HG02943 (cell line): ENCODE measurements around the gene LAMB1.

Experiments
- ATAC-seq: cut with Tn5 transposase; IDR thresholded peaks from one replicate; pipeline ENCODE4 v1.9.1; 2021; ENCODE audit warnings: mild to moderate bottlenecking, low read depth, moderate library complexity; ENCODE audit not compliant: unreplicated experiment

Gene LAMB1

DNA sequence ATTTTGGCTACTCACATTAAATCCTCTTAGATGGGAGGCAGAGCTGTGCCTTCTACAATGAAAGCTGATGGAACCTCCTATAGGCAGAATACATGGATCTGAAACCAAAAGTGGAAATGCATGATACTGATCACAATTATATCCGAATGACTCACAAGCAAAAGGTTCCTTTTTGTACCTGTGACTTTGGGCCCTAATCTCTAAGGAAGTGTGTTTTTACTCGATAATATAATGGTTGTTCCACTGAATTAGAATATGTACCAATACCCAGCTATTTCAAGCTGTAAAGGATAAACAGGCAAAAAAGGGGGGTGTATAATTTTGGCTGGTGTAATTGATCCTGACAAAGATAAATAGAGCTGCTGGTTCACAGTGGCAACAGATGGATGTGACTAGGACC is 17.6 kb upstream of the LAMB1 start:
- no peak for ATAC-seq

DNA sequence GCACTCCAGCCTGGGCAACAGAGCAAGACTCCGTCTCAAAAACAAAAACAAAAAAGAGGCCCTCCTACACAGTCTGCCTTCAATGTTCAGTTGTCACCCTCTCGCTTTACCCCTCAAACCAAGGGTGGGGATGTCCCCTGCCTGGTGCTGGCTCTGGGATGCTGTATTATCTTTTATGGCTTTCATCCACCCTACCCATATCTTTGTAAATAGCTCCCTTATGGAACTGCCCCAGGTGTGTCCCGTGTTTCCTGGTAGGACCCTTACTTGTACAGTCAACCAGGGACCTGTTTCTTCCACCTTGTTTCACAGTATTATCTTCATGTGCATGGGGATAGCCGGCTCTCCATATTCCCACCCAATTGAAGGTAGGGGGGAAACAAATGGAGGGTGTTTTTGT is 15.7 kb upstream of the LAMB1 start:
- ATAC-seq: no peak

DNA sequence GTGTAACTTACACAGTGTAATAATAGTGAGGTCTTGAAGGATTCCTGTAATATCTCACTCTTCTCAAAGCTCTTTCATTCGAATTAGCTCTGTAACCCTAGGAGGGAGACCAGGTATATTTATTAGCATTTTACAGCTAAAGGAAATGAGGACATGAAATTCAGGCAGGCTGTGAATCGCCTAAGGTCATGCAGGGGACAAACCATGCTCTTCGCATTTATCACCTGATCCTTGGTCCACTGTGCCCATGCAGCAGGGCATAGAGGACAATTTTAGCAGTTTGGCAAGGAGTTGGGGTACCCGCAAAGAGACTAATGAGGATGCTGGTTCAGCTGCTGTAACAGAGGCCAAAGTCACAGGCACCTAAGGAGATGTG is 14.8 kb upstream of the LAMB1 start:
- no peak for ATAC-seq

DNA sequence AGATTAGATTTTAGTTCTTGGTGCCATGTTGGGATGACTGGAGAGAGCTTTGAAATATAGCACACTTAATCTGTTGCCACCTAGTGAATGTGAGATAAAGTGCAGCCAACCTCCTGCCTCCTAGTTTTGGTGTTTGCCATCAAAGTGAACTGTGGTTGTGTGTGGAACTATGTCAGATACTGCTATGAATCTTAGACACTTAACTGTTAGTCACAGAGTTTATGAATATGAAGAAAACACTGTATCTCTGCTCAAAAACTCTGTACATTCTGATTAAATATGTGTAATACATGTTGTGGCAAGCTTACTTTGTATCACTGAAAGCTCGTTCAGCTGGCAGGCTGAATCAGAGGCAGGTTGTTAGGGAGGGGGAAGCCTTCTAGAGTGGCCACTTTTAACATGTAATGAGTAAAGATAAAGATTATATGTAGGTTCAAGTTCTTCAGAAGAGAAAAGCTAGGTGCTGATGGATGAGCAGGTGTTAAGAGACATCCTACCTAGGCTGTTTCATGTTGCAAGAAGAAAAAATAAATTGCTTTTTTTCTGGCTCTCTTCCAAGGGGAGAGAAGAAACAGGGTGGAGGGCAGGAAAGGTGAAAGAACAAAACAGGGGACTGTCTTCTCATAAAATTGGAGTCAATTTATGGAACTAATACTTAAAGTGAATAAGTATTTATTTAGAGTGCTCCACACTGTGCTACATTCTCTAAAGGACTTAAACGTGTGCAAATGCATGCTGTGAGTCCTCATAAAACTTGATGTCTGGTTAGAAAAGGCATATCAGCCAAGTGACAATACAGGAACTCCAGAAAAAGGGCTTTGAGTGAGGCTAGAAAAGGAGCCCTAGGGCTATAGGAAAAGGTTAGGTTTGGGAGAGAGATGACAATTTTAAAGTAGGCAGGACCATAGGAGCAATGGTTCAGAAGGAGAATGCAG is 14.1 kb upstream of the LAMB1 start:
- no peak for ATAC-seq

DNA sequence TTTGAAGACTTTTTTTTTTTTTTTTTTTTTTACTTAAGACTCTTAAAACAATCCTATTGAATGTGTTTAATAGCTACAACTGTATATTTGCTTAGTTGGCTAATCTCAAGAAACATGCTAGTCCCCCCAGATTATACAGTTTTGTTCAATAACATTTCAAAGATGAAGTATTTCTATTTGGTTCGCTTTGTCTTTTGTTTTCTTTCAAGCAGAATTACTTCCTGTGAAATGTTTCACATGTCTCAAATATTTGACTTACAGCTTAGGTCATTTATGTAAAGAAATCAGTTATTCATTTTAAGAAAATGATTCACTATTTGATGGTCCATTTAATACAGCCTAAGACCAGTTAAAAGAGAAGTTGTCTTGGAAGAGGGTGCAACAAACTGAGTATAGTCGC is 12.8 kb upstream of the LAMB1 start:
- ATAC-seq: no peak

DNA sequence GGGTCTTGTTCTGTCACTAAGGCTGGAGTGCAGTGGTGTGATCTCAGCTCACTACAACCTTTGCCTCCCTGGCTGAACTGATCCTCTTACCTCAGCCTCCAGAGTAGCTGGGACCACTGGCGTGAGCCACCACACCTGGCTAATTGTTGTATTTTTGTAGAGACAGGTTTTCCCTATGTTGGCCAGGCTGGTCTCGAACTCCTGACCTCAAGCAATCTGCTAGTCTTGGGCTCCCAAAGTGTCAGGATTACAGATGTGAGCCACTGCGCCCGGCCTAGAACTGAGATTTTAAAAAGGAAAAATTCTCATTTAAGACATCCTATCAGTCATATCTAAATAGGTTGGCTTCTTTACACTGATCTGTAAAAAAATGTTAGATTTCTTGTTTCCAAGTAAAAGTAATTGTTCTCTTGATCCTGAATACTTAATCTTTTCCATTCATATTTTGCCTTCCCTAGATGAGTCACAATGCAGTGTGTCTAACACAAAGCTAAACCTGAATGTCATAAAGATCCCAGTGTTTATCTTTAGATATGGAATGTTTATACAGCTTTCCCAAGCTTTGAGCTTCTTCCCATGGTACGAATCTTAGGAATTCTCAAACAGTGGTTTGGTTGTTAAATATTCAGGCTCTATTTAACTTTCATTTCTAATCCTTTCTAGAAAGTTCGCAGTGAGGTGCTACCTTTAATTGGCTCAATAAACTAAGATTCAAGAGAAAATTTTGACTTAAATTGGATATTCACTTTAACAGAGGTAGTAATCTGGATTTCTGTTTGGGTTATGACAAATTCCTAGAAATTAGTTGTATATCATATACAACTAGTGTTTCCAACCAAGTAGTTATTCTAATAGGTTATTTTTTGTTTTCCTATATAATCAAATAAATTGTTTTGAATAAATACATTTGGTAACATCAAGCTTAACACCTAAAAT is 12.1 kb upstream of the LAMB1 start:
- no peak for ATAC-seq

DNA sequence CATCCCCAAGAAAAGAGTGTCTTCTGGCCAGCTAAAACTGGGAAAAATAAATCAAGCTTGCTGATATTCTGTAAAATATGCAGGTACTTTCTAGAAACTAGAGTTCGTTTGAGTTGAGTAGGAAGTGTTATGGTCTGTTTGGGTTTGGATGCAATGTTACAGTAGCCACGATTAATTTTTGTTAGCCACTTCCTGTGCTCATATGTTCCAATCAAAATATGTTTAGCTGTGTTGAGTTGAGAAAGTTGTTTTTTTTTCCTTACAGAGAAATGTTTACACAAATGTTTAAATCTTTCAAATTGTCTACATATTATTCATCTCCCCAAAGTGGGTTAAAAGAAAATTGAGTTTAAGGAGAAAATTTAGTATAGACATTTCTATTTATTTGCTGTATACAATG is 11.3 kb upstream of the LAMB1 start:
- no peak for ATAC-seq

DNA sequence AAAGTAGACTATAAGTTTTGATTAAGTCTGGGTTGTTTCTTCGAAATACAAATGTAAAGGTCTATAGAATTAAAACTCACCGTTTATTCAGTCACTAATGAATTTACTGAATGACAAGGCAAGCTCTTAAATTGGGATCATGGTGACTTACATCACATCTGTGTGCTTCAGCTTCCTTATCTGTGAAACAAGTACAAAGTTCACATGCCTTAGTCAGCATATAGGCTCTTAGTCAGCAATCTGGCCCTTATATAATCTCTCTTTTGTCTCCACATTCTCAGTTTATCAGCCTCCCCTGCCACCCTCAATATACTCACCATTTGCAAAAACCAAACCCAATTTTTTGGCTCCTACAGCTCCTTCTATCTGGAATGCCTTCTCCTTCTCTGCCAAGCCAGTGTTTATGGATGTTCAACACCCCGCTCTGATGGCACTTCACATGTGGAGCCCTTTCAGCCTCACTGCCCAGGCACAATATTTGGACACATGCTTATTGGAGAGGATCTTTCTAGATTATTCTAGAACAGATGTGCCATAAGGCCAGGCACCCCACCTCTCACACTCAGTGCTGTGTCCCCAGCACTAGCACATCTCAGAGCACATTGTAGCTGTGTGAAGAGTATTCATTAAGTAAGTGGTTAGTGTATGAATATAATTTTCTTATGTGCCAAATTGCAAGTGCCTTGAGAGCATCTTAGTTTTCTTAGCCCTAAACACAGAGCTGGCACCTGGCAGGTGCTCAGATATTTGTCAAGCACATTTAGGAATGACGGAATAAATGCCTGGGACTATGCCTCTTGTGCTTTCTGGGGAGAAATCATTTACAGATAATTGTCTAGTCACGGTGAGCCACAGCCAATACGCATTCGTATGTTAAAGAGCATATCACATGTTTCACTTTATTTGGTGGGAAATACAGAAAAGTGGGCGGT is 9.8 kb upstream of the LAMB1 start:
- no peak for ATAC-seq

DNA sequence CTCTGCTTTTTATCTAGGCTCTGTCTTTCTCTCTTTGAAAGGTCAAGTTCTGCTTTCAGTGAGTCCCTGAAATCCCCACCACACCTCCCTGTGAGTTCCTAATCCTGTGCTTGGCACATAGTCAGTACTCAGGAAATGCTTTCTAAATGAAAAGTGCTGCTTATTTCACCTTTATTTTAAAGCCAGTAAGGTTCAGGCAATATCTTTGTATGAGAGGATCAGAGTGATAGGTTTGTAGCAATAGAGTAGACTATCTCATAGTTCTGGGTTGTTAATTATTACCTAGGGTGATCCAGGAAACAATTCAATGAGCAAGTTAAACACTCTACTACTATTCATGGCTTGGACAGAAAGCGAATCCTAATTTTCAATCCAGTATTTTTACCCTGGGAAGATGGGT is 7.4 kb upstream of the LAMB1 start:
- no peak for ATAC-seq

DNA sequence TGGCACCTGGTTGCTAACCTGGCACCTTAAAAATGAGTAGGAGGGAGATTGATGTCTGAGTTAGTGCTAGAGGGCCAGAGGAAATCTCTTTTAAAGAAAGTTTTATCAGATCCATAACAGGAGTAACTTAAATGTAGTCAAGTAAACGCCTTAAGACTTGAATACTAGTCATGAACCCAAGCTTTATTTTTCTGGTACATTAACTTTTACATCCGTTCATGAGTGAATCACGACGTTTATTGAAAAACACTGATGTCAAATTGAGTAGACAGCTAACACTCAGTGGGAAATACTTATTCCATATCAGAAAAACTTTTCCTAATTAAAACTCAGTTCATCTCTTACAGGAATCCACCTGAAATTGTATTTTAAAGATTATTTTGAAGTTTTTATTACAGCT is 6.9 kb upstream of the LAMB1 start:
- ATAC-seq: no peak

DNA sequence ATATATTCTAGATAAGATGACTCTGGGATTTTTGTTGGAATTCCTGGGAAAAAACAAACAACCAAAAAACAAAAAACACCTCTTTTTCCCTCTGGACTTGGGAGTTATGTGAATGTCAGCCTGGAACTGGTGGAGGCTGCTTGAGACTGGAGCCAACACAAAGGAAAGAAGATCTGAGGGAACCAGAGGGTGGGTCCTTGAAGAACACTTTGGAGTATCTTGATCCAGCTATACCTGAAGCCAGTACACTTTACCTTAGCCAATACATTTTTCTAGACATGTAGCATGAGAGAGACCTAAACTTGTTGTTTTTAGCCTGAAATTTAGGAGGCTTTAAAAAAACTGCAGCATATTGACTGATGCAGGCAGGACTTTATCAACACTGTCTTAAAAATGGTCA is 5.9 kb upstream of the LAMB1 start:
- ATAC-seq: no peak

DNA sequence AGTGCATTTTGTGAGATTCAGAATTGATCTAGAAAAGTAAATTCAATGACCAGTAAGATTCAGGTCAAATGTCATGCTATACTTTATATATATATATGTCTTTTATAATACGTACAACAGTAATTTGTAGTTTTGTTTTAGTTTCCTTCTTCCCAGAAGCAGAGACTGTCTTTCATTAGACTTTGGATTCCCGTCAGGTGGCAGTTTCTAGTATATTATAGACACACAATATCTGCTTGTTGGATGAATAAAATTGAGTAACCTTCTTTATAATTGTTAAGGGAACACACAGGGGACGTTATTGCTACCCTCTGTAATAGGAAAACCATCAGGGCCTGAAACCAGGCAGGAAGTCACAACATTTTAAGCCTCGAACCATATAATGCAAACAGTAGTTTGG is 5.3 kb upstream of the LAMB1 start:
- no peak for ATAC-seq

DNA sequence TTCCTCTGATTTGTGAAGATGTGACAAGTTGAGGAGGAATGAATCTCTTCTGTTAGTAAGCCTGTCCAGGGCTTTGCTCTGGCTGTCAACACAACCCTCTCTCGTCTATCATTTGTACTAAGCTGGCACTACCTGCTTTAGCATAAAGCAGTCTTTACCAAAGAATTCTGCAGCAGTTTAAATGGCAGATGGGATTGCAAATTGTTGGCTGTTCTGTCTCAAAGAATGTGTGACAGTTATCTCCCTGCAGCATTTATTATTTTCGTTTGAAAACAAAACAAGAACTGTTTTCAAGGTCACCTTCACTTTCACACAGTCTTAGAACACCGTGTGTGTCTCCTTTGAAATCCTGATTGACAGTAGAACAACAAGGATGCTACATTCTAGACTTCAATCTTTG is 4.8 kb upstream of the LAMB1 start:
- no peak for ATAC-seq

DNA sequence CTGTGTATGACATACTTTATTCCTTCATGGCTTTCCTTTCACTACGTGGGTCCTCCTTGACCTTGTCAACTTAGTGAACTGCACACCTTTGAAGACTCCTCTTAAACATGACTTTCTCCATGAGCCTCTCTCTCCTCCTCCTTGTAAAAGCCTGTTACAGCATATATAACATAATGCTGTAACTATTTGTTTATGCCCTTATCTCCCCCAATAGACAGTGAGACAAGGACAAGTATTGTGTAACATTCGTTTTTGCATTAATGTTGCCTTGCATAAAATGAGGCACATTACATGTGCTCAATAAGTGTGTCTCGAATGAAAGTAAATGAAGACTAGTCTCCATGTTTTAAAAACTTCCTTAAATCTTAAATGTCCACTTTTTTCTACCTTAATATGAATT is 4.3 kb upstream of the LAMB1 start:
- ATAC-seq: no peak

DNA sequence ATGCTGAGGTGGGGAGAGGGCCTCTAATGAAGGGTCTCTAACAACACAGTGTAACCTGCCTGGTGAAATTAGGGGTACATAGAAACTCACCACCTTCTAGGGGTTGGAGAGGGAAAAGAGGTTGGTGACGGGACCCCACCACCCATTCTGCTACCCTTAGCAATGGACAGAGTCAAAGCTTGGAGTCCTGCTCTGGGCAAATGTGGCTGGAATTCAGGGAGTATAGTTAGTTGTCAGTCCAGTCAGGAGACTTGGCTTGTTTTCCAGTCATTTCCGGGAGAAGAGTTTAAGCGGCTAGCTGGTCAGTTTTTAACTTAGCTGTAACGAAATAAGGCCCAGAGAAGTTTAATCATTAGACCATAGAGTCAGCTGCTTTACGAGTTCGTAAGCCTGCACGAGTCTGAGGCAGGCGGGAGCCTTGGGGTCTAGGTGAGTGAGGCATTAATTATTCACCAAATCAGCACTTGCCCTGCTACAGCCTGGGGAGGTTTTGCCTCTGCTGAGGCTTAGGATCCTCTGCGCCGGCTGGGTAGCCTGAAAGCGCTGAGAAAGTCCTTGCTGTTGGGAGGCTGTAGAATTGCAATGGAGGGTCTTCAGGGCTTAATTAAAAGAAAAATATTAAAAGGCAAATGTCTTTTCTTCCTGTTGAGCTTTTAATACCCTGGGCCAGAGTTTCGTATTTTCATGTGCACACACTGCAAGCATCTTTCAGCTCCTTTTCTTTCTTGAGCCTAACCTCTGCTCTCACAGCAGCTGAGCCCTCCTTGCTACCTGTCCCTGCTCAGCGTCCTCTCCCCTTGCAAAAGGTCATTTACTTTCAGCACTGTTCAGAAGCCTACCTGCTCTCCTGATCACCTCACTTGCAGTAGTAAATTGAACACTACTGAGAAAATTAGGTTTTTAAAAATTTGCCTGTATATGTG is 1.5 kb upstream of the LAMB1 start:
- ATAC-seq: no peak

DNA sequence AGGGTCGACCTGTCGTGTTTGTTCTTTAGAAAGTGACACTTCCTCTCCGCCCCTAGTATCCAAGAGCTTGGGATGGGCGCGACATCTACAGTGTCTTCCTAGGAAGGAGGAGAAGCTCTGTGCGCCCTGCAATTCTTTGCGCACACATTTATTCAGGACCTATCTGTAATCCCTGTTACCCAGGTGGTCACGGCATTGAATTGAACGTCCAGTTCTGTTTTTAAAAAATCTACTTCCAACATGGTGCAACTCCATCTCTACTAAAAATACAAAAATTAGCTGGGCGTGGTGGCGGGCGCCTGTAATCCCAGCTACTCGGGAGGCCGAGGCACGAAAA is 606 bp upstream of the LAMB1 start:
- ATAC-seq: no peak

DNA sequence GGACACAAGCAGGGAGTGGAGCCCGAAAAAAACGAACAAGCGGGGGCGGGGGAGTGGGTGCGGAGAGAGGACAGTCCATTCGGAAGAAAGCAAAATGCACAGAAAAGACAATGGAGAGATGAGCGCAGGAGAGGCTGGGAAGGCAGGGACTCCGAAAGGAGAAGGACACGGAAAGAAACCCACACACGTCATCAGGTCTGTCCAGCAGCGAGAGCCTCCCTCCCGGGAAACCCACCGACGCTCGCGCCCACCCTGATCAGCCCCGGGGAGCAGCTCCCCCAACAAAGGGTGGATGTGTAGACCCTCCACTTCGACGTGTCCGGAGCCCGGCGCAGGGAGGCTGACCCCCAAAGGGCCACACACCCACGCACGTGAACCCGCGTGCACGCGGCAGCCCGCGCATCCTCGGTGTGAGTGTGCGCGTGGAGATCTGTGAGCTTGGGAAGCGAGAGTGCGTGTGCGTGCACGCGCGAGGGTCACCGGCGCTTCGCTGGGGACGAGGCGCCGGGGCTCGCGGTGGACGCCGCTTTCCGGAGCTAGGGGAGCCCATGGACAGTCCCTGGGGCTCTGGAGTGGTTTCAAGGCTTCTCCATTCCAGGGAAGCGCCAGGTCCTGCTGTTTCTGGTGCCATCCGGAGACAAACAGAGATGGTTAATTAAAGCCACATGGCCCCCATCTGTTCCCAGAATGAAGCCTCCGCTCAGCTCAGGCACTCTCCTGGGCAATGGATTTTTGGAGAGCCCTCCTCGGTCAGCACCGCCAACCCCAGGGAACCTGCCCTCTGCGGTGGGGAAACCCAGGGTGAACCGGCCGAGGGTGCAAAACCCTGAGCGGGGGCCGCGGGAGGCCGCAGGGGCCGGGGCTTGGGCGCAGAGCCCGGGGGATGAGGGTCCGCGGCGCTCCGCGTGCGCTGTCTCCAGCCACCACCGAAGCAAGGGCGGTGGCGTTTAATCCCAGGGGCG is 916 bp downstream of the LAMB1 start:
- no peak for ATAC-seq
